HepG2 (cell line): ENCODE measurements around the gene CTPS2. TPM values are rescaled to one million over a fixed set of nuclear protein-coding genes. Genes with fewer than 3 reads are reported as not detected.

ENCODE experiments used
- ATAC-seq: fragments of 200-7000 bp; cut with Tn5 transposase; 3 replicates; pipeline ENCODE4 v1.9.1; 2020; ENCODE audit warnings: mild to moderate bottlenecking, moderate library complexity
- BruUV-seq: library from RNA; stranded (reverse); fragments of 400-500 nt; replicated peaks from 2 replicates; lab custom pipeline; 2021; lab: Mats Ljungman, UMichigan
- CTCF ChIA-PET: fragments of 300-600 bp; formaldehyde crosslinking; extraction: SDS; loops from one replicate; lab custom pipeline; 2021; ENCODE audit warnings: low total read pairs, inconsistent platforms, low intra/inter-chr PET ratio; lab: Yijun Ruan, JAX
- POLR2A ChIA-PET: fragments of 350-600 bp; sonication (Branson Sonifier 250); formaldehyde crosslinking; loops from one replicate; lab custom pipeline; 2020; ENCODE audit warnings: antibody characterized with exemption, inconsistent platforms; lab: Yijun Ruan, JAX
- DNase-seq: peaks from one replicate; pipeline ENCODE4 v3.0.0-alpha.2; 2015; ENCODE audit warnings: low spot score
- FAIRE-seq: peaks from 3 replicates; lab custom pipeline; 2011; peaks lifted over from hg19 to GRCh38; lab: Jason Lieb, UNC
- H2AFZ ChIP-seq: one replicate; pipeline ENCODE4 v1.6.1; 2011; ENCODE audit warnings: low read length, inconsistent platforms
- H3K27ac ChIP-seq: fragments of 300-600 bp; 3 replicates; pipeline ENCODE4 v1.8.0; 2011; ENCODE audit warnings: mixed run types, mild to moderate bottlenecking, mixed read lengths, low read length, inconsistent platforms; ENCODE audit not compliant: insufficient read depth; ENCODE audit errors: extremely low read length
- H3K27me3 ChIP-seq, 2 experiments: fragments of 200-600 bp in 1 of 2; 2 replicates in 1 of 2; 3 replicates in 1 of 2; pipeline versions ENCODE4 v1.6.0 to v1.8.0; 2011; ENCODE audit warnings: low read length in 2 of 2, mild to moderate bottlenecking in 2 of 2, moderate library complexity in 2 of 2, inconsistent platforms in 1 of 2; ENCODE audit not compliant: insufficient read depth in 2 of 2, control insufficient read depth in 1 of 2
- H3K36me3 ChIP-seq, 2 experiments: fragments of 200-600 bp in 1 of 2; replicated peaks in 1 of 2; 2 replicates in 1 of 2; 3 replicates in 1 of 2; pipeline versions ENCODE4 v1.5.1 to v1.8.0; 2011; ENCODE audit warnings: low read length in 2 of 2, inconsistent platforms in 1 of 2; ENCODE audit not compliant: insufficient read depth in 2 of 2, control insufficient read depth in 1 of 2
- H3K4me1 ChIP-seq: 2 replicates; pipeline ENCODE4 v1.5.1; 2012; ENCODE audit warnings: low read length, inconsistent platforms; ENCODE audit not compliant: insufficient read depth
- H3K4me2 ChIP-seq: 2 replicates; pipeline ENCODE4 v1.6.0; 2011; ENCODE audit warnings: low read depth, low read length, inconsistent platforms
- H3K4me3 ChIP-seq, 3 experiments: fragments of 200-600 bp in 1 of 3; sonication (generic), shearing (Covaris generic) in 1 of 3; replicated peaks in 1 of 3; 2 replicates each; pipeline ENCODE4 v1.5.1; 2011 to 2016; ENCODE audit warnings: low read length in 3 of 3, inconsistent platforms in 2 of 3, low read depth in 2 of 3, mild to moderate bottlenecking in 2 of 3, control low read depth in 1 of 3, mixed read lengths in 1 of 3; ENCODE audit not compliant: insufficient read depth in 1 of 3
- H3K79me2 ChIP-seq: one replicate; pipeline ENCODE4 v1.6.1; 2011; ENCODE audit warnings: low read length, inconsistent platforms; ENCODE audit not compliant: insufficient read depth
- H3K9ac ChIP-seq: 2 replicates; pipeline ENCODE4 v1.6.0; 2011; ENCODE audit warnings: mild to moderate bottlenecking, low read depth, low read length, inconsistent platforms; ENCODE audit not compliant: insufficient read depth
- H3K9me3 ChIP-seq: 2 replicates; pipeline ENCODE4 v1.5.1; 2012; ENCODE audit warnings: mild to moderate bottlenecking, low read length
- H4K20me1 ChIP-seq: 2 replicates; pipeline ENCODE4 v1.6.0; 2011; ENCODE audit warnings: inconsistent platforms, mild to moderate bottlenecking, low read length, moderate library complexity; ENCODE audit not compliant: insufficient read depth
- ZBTB26 ChIP-seq: IDR thresholded peaks from 2 replicates; pipeline ENCODE4 v1.6.1; 2016; ENCODE audit warnings: missing compliant biosample characterization, missing genetic modification reagents, borderline replicate concordance
- ZSCAN30 ChIP-seq: sonication (generic); formaldehyde crosslinking; IDR thresholded peaks from 2 replicates; pipeline ENCODE4 v1.5.0; 2020; ENCODE audit warnings: mild to moderate bottlenecking, missing genetic modification reagents
- WGBS: methylation state at CpG from one replicate; pipeline ENCODE4 v1.1.6; 2017; ENCODE audit warnings: low lambda C conversion rate; 5-methylcytosine and 5-hydroxymethylcytosine counted together
- in situ Hi-C: cut with HindIII; loops from 2 replicates; pipeline ENCODE4 v1.10.0; 2017; ENCODE audit warnings: low pct_unique_long_range_greater_than_20kb; ENCODE audit not compliant: extremely low pct_ligation_motif_present
- intact Hi-C: fragments of 100-400 bp; cut with micrococcal nuclease; formaldehyde crosslinking; loops from one replicate; pipeline ENCODE4 v1.10.0; 2022; ENCODE audit not compliant: unreplicated experiment
- polyA plus RNA-seq, 8 experiments: library from polyadenylated mRNA; depleted of rRNA in 3 of 8; stranded (reverse) in 7 of 8; unstranded in 1 of 8; fragments of >200 nt; fragmentation: Illumina TruSeq in 4 of 8; extraction: Trizol in 4 of 8; gene quantifications; 2 replicates each; pipeline versions ENCODE4 v1.2.1 to v1.2.3, GENCODE V29; 2011 to 2016; ENCODE audit warnings: low read depth in 4 of 8, missing spikeins in 1 of 8, mixed read lengths in 1 of 8; ENCODE audit not compliant: insufficient read depth in 1 of 8
- total RNA-seq, 5 experiments: library from RNA; depleted of rRNA; stranded (reverse); fragments of >200 nt; fragmentation: Illumina TruSeq; extraction: Trizol; gene quantifications; 2 replicates each; pipeline ENCODE4 v1.2.3, GENCODE V29; 2016; ENCODE audit warnings: low read depth in 1 of 5

Gene CTPS2
- total and polyA plus RNA-seq, 2 of the 13 experiments (the other 11 are each of a cell fraction or from before 2014, with no cell fraction given) = 10.3 to 26.1 TPM

- peaks cover 0 to 3% of the 10 kb centered on the region in 2 experiments; a peak in 1 of 5 replicates for H3K36me3 ChIP-seq
- no peak overlapping the region for H3K27ac ChIP-seq
- ATAC-seq = no peak
- BruUV-seq = no TSS peak
- H2AFZ ChIP-seq = no peak overlapping the region
- H3K4me1 ChIP-seq = no peaks in the 10 kb centered on the region
- H3K4me2 ChIP-seq = no peak overlapping the region
- no peak overlapping the region for H3K9ac ChIP-seq
- no peak for FAIRE-seq
- in situ Hi-C loops = loop anchor here (25.0 kb wide), 1 partner anchor 192 kb away; no protein-coding TSS in a partner anchor
- no peaks in the 10 kb centered on the region for H3K9me3 ChIP-seq
- WGBS = 100% methylated on average over 3 of the region's 3 CpGs
- no peaks in the 10 kb centered on the region for H3K27me3 ChIP-seq
- no peak overlapping the region for H3K4me3 ChIP-seq
- no peaks in the 10 kb centered on the region for H3K79me2 ChIP-seq
- TF ChIP-seq ZSCAN30 = no peak
- H4K20me1 ChIP-seq = no peaks in the 10 kb centered on the region
- CTCF ChIA-PET = no interaction called here
- intact Hi-C loops = no loop called here
- POLR2A ChIA-PET = no interaction called here
- no peak for DNase-seq
These were observed 58.4 kb downstream of the CTPS2 start for GRCh38 chrX:16654093-16654492.

GRCh38 chrX:16653424-16653823, 59.0 kb downstream of the CTPS2 start:
- Histone ChIP-seq H3K4me2 (no peak overlapping the region), H4K20me1 (no peaks in the 10 kb centered on the region), H3K4me1 (no peaks in the 10 kb centered on the region), H3K4me3 (no peak overlapping the region), H3K9me3 (no peaks in the 10 kb centered on the region), H3K27ac (no peak overlapping the region), H3K79me2 (no peaks in the 10 kb centered on the region), H3K9ac (no peak overlapping the region), H2AFZ (no peak overlapping the region), H3K27me3 (no peaks in the 10 kb centered on the region)
- CTCF ChIA-PET = no interaction called here
- 90% methylated on average over 2 of the region's 7 CpGs for WGBS
- intact Hi-C loops (no loop called here), in situ Hi-C loops (loop anchor here (25.0 kb wide), 1 partner anchor 191 kb away; no protein-coding TSS in a partner anchor)
- FAIRE-seq = no peak
- no peak for ATAC-seq
- no peak for TF ChIP-seq ZBTB26
- TF ChIP-seq, all 625 proteins: peak for 0
- H3K36me3 ChIP-seq = peaks cover 0 to 3% of the 10 kb centered on the region in 2 experiments; a peak in 1 of 5 replicates
- POLR2A ChIA-PET = no interaction called here
- no peak for DNase-seq
- BruUV-seq = no TSS peak
